Stimulated activated CD4-positive, alpha-beta T cell treated with anti-CD3 and anti-CD28 coated beads, Interleukin-15, amount 100 ng/mL, for 1 hour (primary cell): Measurements from ENCODE around the gene KYNU.
"Not testable (repeated sequence)": the region's sequence is repeated elsewhere in the genome, so short reads cannot be mapped to it uniquely, and the experiment has no call there.

Experiments used
- DNase-seq, 2 donors: peaks; one replicate each; pipeline ENCODE4 v3.0.0-alpha.2; 2020; ENCODE audit warnings: low read depth in 1 of 2, low spot score in 1 of 2

KYNU gene

GRCh38 chr2:143084462-143084861 is 207.0 kb downstream of the KYNU start:
- no peak for DNase-seq

- no peak for DNase-seq
These were observed 207.8 kb downstream of the KYNU start for GRCh38 chr2:143085125-143085784.

GRCh38 chr2:143087033-143087432 is 209.6 kb downstream of the KYNU start:
- no peak for DNase-seq

- no peak for DNase-seq
These were observed 210.9 kb downstream of the KYNU start for GRCh38 chr2:143088388-143088787.

GRCh38 chr2:143089520-143089919 is 212.1 kb downstream of the KYNU start:
- not testable (repeated sequence) for DNase-seq
